Measurements from ENCODE around the gene REL.
"Not testable (repeated sequence)": the region's sequence is repeated elsewhere in the genome, so short reads cannot be mapped to it uniquely, and the experiment has no call there.

REL gene

DNA sequence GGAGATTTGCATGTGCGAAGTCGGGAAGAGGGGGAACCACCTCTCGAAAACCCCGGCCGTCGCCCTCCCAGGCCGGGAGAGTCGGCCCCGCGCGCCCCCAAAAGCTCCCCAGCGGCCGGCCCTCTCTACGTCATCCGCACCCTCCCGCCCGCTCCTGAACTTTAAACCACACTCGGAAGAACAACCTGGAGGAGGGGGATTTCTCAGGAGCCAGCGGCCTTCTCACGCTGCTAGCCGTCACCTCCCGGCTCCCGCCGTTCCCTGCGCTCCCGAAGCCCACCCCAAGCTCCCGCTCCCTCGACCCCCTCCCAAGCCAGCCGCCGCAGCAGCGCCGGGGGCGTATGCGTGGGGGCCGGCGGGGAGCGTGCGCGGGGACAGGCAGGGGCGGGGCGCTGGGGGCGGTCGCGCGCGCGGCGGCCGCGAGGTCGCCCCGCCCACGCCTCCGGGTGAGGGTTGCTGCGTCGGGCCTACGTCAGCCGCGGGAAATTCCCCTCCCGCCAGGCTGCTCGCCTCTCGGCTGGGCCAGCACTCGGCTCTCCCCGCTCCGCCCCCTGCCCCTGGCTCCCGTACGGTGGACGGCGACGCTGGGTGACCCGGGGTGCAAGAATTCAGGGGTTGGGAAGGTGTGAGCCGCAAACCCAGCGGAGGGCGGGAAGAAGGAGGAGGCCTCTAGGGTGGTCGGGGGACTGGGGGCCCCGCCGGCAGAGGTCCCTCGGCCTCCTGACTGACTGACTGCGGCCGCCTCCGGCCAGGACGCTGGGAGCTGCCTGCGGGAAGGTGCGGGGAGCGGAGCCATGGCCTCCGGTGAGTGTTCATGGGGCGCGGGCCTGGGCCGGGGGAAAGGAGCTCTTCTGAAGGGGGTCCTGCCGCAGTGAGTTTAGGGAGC, at the start of gene REL:
REL (plus strand) TSS at position 528 of the 886 bp plus-strand sequence; CDS start at position 795, 267 bp downstream.
- peak; percentile 57 for DNase-seq (ENCODE audit: low read depth)

DNA sequence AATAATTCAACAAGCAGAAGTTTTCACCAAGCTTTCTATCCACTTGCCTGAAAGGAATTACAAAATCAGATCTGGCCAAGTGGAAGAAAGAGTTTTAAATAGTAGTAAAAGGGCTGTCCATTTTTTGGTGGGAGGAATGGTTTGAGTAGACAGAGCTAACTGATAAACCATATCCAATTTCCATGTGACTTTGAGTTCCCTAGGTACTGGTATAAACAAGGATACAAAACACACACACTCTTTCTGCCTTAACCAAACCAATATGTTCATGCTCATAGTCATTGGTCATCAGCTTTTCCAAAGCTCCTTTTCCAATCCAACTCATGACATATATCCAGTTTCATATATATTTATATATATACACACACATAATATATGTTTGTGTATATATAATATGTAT, 49.5 kb upstream of the REL start:
- no peak for DNase-seq (ENCODE audit: low read depth)

DNA sequence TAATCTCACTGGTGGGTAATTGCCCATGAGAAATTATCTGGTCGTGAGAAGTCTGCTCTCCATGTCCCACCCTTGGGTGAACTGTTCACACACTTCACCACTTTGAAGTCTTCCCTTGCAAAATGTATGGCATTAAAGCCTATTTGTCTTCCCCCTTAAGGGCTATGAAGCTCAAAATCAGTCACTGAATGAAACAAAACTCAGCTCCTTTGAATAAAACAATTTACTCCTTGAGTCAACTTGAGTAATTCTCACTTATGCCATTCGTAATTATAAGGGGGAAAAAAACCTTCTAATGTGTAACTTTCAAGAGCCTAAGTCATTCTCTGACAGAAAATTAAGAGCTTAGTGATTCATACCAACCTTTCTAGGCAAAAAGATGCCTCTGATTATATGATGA, 48.8 kb upstream of the REL start:
- no peak for DNase-seq (ENCODE audit: low read depth)

DNA sequence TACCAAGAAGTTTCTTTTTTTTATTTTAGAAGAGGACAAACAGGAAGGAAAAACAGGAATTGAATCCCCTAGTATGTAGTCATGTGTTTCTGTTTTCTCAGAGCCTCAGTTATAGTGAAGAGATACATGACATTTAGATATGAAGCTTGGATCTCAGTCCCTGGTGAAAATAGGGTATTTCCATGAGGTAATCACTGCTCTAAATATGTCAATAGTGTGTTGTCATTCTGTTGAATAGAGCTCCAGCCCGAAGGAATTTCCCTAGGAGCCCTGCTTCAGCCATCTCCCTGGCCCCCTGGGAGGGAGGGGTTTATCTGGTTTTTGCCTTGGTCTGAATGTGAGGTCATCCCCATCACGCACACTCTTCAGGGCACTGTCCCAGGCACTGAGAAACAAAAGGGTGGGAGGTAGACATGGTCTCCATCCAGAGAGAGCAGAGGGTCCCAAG, 47.1 kb upstream of the REL start:
- DNase-seq (ENCODE audit: low read depth) = no peak

DNA sequence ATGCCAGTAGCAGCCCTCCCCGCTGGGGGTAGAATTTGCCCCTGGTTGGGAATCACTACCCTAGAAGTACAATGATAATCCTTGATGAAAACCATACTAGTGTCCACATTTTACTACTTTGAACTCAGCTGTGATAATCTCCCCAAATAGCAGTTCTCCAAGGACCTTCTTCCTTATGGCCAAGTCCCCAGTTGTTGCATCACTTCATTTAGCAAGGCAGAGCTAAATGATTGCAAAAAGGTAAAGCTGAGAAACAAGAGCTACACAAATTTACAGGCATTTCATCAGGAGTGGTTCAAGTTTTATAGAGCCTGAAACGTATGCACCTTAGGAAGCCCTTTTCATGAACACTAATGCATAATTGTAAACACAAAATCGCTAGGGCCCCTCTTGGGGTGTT, 44.9 kb upstream of the REL start:
- no peak for DNase-seq (ENCODE audit: low read depth)

DNA sequence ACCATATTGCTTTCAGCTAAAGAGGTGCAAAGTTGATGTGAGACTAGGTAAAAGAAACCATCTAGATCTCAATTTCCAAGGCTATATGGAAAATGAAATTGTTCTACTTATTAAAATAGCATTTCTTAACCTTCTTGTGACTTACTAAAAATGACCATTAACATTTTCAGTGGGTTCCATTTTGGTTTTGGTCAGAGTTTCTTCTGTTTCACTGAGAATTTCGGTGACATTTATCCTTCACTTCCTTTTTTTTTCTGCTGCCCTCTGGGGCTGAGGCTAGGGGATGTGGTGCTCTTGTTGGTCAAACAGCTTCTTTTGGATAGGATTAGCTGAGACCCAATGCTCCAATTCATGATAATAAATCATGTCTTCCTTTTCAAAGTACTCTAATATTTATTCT, 44.3 kb upstream of the REL start:
- DNase-seq (ENCODE audit: low read depth) = no peak

DNA sequence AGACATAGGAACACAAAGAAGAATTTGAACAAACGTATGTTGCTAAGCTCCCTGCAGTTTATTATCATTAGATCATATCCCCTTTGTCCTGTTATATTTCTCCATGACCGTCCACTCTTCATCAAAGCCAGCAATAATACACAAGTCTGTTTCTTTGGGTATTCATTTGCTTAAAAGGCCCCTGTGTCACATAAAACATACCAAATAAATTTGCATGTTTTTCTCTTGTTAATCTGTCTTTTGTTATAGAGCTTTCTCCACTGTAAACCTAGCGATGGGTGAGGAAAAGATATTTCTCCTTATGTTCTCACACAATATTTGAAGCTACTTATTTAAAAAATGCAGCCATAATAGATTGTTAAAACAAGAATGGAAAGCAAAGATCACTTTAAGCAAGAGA, 42.9 kb upstream of the REL start:
- no peak for DNase-seq (ENCODE audit: low read depth)

DNA sequence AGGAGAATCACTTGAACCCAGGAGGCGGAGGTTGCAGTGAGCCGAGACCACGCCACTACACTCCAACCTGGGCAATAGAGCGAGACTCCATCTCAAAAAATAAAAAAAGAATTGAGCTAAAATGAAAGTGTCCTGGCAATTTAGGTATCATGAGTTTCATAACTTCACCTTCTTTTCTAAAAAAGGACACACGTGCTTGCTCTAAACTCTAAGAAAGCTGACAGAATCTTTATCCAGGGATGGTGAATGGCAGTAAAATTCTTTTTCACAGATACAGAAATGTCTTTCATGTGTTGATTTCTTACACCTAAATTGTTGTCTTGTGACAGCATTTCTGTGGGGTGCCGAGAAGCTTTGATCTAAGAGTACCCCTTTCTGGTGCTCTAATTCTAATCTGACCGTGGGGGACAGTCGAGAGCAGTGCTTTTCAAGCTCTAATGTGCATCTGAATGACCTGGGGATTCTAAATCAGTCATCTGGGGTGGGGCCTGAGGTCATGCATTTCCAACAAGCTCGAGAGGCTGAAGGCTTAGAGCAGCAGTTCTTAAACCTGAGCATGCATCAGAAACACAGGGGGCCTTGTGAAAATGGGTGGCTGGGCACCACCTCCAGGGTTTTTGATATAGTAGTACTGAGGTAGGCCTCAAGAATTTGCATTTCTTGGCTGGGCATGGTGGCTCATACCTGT, 42.1 kb upstream of the REL start:
- no peak for DNase-seq (ENCODE audit: low read depth)

DNA sequence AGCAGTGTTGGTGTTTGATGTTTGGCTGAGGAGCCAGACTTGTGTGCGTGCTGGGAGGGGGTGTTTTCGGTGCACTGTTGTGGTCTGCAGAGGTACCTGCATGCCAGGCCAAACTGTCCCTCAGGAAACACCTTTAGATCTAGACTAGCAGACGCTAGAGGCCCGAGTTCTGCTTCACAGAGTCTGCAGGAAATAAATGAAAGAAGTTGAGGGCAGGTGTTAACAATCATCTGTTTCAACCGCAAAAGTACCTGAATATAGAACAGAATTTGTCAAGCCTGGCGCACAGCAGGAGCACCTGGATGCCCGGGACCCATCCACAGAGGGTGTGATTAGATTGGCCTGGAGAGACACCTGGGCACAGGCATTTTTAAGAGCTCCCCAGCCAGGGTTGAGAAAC, 40.5 kb upstream of the REL start:
- no peak for DNase-seq (ENCODE audit: low read depth)

DNA sequence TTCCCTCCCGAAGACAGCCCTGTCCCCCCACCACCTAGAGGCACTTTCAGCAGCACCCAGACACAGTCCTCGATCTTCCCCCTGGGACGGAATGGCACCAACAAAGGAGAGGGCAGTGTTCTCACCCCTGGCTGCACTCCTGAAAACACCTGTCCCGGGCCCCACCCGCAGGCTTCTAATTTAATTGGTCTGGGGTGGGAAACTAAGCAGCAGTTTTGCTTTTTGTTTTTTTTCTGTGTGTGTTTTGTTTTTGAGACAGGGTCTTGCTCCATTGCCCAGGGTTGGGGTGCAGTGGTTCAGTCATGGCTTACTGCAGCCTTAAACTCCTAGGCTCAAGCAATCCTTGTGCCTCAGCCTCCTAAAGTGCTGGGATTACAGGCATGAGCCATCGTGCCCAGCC, 38.4 kb upstream of the REL start:
- no peak for DNase-seq (ENCODE audit: low read depth)

DNA sequence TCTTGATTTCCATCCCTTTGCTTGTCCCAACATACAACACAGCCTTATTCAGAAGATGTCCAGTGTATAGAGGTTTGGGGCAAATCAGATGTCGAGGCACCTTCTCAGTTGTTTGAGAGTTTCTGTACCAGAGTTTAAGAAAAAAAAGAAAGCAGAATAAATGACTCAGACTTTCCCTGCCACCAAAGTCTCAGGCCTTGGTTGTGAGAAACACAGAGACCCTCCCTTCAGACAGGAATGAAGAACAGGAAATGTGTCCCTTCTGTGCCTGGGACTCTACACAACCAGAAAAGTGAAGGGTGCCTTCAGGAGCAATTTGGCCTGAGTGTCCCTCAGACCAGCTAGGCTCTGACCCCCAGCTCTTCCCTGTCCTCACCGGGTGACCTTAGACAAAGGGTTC, 37.3 kb upstream of the REL start:
- no peak for DNase-seq (ENCODE audit: low read depth)

DNA sequence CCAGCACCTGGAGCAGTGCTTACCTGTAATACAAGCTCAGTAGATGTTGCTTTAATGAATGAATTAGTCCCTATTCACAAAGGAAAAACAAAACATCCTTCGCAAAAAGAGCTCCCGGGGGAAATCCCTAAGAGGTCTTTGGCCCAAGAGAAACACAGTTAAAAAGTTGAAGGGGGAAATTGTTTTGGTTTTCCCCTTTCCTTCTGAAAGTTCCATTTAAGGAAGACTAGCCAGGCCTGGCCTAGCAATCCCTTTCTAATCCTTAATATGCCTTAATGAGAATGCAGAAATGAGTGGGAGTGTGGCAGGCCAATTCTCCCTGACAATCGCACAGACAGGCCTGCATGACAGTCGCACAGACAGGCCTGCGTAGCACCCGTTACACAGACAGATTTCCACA, 33.5 kb upstream of the REL start:
- no peak for DNase-seq (ENCODE audit: low read depth)

DNA sequence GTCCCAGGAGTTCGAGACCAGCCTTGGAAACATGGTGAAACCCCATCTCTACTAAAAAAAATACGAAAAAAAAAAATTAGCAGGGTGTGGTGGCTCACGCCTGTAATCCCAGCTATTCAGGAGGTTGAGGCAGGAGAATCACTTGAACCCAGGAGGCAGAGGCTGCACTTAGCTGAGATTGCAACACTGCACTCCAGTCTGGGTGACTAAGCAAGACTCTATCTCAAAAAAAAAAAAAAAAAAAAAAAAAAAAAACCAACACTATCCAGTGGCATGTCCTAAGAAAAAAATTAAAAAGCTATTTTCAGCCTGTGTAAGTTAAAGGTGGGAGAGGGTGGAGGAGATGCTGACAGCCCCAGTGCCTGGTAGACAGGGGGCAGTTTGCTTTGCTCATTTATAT, 32.2 kb upstream of the REL start:
- DNase-seq (ENCODE audit: low read depth) = no peak

DNA sequence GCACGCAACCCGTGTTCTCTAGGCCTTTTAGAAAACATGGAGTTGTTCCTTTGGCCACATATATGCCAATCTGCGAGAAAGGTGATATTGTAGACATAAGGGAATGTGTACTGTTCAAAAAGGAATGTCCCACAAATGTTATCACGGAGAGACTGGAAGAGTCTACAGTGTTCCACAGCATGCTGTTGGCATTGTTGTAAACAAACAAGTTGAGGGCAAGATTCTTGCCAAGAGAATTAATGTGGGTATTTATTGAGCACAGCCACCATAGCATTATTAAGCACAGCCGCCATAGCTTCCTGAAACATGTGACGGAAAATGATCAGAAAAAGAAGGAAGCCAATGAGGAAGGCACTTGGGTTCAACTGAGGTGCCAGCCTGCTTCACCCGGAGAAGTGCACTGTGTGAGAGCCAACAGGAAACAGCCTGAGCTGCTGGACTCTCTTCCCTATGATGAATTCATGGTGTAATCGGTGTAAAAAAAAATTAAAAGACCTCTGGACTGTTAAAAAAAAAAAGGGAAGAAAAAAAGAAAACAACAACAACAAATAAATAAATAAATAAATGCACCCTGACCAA, 29.0 kb upstream of the REL start:
- no peak for DNase-seq (ENCODE audit: low read depth)

DNA sequence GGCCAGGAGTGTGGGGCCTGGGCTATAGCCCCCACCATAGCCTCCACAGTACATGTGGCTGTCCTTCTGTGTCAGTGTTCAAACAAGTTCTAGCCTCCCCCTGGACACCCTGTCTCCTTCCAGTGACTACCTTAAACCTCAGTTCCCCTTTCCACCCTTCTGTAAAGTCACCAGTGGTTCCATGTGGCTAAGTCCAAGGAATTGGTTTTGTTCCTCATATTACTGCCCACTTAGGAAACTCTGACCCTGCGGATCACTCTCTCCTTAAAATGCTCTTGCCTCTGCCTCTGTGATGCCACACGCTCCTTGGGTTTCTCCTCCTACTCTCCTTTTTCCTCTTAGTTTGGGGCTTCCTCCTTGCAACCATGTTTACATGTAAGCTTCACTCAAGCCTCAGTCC, 27.8 kb upstream of the REL start:
- no peak for DNase-seq (ENCODE audit: low read depth)

DNA sequence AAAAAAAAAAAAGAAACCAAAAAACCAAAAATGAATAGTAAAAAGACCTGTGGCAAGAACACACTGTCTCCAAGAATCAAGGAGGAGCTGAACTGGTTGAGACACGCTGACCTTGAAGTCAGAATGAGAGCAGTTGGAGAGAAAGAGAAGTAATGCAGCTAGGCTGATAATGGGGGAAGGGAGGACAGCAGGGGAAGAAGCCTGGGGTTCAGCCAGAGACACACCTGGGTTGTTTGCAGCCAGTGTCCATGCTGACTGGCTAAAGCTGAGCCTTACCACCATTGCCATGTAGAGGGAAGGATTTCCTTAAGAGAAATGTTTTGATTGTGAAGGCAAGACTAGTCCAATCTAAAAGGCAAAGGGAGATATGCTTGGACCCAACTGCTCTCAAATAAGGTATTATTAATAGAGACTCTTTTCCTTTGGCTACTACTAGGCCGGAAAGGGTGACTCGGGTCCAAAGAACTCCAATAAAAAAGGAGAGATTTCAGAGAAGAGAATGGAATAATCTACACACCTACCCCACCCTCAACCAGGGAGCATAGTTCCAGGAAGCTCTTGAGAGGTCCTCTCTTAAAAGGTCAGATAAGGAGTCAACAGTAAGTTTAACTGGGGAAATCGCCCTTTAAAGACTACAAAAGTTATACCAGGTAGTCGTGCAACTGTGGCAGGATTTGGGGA, 25.2 kb upstream of the REL start:
- no peak for DNase-seq (ENCODE audit: low read depth)

DNA sequence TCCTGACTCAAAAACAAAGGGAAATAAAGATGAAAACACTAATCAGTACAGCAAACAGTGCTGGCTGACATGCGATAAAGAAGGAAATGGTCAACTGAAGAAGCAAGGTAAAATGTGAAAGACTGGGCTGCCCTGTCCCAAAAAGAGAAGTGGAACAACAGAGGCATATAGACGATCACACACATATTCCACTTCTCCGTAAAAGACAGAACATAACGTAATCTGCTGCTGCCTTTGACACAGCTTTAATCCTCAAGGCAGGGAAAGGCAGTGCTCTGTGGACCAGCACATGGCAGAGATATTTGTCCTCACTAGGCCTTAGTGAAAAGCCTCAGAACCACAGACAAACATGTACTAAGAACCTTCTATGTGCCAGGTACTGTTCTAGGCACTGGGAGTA, 24.3 kb upstream of the REL start:
- no peak for DNase-seq (ENCODE audit: low read depth)

DNA sequence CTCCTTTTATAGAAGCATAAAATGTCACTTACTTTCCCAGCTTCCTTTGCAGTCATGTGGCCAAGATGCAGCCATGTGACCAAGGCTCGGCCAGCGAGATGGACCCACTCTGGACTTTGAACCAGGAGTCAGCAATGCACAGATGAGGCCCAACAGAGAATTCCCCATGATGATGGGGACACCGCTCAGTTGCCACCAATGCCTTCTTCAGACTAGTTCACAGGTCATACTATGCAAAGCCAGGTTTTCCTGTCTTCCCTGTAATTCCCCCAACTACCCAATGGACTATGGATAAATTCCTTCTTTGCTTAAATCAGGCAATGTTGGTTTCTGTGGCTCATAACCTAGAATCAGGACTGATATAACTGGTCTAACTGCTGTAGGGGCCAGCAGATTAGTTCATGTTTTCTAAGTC, 22.5 kb upstream of the REL start:
- DNase-seq (ENCODE audit: low read depth) = no peak

DNA sequence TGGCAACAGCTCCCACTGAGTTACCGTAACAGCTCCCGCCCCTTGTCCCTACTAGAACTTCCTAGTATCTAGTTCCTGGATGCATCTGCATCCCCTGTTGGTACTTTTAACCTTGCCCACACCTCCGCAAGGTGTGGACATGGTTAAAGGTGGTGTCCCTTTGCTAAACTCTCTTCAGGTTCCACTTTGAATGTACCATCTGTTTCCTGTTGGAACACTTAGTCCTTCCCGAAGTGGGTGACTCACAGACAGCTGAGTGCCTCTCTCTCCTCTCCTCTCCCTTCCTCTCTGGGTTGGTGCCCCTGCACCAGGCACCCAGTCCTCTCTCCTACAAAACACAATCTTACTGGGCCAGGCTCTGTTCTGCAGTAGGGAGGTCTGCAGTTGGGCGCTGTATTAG, 19.6 kb upstream of the REL start:
- DNase-seq (ENCODE audit: low read depth) = no peak

DNA sequence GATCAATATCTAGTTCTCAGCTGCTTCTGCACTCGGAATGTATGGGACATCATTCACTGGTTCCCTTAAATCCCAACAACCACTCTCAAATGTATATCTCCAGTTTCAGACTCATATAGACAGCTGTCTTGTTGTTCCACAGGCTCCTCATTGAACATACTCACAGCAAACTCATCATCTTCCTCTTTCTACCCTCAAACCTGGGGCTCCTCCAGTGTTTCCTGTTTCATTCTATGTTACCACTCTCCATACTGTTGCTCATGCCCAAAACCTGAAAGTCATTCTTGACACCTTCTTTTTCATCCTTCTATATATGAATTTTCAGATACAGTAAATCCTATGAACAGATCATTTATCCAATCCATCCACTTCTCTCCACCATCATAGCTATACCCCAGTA, 18.7 kb upstream of the REL start:
- no peak for DNase-seq (ENCODE audit: low read depth)

DNA sequence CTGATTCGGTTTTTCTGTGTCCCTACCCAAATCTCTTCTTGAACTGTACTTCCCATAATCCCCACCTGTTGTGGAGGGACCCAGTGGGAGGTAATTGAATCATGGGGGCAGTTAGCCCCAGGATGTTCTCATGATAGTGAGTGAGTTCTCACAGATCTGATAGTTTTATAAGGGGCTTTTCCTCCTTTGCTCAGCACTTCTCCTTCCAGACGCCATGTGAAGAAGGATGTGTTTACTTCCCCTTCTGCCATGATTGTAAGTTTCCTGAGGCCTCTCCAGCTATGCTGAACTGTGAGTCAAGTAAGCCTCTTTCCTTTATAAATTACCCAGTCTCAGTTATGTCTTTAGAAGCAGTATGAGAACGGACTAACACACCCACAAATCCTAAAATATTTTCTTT, 16.0 kb upstream of the REL start:
- not testable (repeated sequence) for DNase-seq (ENCODE audit: low read depth)

DNA sequence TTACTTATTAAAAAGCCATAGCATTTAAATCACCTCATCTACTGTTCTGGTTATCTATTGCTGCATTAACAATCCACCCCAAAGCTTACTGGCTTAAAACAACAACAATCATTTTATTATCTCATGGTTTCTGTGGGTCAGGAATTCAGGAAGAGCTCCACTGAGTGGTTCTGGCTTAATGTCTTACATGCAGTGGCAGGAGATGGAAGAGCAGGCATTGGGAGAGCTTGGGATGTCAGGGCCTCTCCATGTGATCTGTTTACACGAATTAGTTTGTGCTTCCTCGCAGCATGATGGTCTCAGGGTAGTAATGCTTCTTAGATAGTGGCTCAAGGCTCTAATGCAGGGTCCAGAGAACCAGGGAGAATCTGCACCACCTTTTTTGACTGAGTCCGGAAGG, 14.4 kb upstream of the REL start:
- no peak for DNase-seq (ENCODE audit: low read depth)

DNA sequence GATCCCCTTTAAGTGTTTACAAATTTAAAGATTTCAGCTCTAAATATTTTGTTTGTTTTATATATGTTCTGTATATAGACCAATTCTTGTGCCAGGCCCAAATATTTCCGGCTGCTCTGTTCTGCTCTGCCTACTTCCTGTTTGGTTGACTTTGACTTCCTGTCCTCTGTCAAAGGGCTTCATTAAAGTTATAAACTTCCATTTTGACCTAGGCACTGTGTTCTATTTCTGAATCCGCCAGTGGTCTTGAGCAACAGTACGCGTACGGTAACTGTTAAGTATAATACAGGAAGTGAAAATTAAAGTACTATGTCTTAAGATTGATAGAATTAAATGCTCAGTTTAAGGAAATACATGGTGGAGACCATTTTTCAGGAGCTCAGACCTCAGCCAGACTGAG, 13.5 kb upstream of the REL start:
- no peak for DNase-seq (ENCODE audit: low read depth)

Measured in non-pigmented ciliary epithelial cell (primary cell).